Stimulated activated CD4-positive, alpha-beta T cell treated with anti-CD3 and anti-CD28 coated beads, Interleukin-4, amount 100 ng/mL, for 4 hours (primary cell): ENCODE data around the gene AP1S3.

Experiments
- DNase-seq, 2 experiments: peaks; one replicate each; pipeline ENCODE4 v3.0.0-alpha.2; 2020

Gene AP1S3

GRCh38 chr2:223712642-223713041 lies 124.7 kb downstream of the AP1S3 start:
- no peak for DNase-seq

GRCh38 chr2:223711596-223712326 lies 125.6 kb downstream of the AP1S3 start:
- no peak for DNase-seq
